HG03175 (cell line): ENCODE results near the gene SUSD4.
"Not testable (repeated sequence)": the region's sequence is repeated elsewhere in the genome, so short reads cannot be mapped to it uniquely, and the experiment has no call there.

Source experiments
- ATAC-seq: cut with Tn5 transposase; IDR thresholded peaks from one replicate; pipeline ENCODE4 v1.9.1; 2021; ENCODE audit warnings: mild to moderate bottlenecking, moderate library complexity; ENCODE audit not compliant: unreplicated experiment

SUSD4 gene

DNA sequence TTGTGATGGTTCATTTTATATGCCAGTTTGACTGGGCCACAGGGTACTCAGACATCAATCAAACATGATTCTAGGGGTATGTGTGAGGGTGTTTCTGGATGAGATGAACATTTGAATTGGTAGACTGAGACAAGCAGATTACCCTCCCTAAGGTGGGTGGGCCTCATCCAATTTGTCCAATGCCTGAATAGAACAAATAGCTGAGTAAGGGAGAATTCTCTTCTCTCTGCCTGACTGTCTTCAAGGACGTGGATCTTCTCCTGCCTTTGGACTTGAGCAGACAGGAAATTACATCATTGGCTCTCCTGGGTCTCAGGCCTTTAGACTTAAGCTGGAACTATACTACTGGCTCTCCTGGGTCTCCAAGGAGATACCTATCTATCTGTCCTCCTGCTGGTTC is 64.4 kb downstream of the SUSD4 start:
- ATAC-seq = no peak

DNA sequence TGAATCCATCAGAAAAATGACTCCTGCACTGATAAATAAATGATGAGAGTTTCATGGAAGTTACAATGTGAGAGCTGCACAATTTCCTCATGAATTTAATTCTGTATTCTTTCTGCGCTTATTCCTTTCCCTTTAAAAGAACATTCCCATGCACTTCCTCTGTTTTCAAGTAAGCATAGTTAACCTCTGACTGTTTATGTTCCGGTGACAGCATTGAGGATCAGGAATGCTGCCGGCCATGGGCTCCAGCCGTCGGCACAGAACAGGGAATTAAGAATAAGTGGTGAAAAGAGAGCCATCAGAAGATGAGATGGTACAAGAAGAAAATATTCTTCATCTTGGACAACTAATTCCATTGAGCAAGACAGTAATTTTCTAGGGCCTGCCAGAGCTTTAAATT is 65.3 kb downstream of the SUSD4 start:
- no peak for ATAC-seq

DNA sequence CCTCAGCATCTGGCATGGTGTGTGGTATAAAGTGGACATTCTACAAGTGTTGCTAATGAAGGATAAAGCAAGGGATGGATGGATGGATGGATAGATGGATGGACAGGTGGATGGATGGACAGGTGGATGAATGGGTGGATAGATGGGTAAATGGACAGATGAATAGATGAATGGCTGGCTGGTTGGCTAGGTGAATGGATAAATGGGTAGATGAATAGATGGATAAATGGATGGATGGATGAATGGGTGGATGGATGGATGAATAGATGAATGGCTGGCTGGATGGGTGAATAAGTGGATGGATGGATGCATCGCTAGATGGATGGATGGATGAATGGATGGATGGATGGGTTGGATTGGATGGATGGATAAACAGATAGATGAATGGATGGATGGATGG is 66.2 kb downstream of the SUSD4 start:
- no peak for ATAC-seq

DNA sequence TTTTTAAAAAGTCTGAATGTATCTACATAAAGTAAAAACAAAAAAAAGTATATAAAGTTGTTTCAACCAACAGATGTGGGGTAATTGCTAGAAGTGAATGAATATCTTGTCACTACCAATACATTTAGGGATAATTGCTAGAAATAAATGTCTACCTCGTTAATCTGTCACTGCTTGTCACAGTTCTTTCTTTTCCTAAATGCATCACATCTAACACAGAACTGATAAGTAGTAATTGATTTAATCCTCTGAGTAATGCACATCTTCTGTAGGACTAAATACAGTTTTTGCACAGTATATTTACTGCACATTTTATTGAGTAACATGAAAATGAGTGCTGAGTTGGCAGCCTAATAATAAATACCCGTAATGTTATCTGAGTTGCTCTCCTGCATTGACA is 72.2 kb downstream of the SUSD4 start:
- no peak for ATAC-seq

DNA sequence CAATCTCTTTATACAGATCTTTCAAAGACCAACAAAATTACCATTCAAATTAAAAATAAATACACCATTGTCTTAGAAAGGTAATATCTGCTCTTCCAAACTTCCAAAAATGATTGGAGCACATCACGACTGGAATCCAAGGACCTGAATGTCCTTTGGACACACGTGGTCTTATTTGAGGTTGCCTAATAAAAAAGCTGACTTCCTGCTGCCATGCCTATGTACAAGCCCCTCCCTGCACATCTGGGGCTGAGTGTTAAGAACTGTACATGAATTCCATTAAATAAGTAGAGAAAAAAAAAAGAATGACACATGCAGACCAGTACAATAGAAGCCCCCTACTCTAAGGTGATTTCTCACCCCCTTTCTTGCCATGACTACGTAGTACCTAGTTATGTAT is 73.6 kb downstream of the SUSD4 start:
- no peak for ATAC-seq

DNA sequence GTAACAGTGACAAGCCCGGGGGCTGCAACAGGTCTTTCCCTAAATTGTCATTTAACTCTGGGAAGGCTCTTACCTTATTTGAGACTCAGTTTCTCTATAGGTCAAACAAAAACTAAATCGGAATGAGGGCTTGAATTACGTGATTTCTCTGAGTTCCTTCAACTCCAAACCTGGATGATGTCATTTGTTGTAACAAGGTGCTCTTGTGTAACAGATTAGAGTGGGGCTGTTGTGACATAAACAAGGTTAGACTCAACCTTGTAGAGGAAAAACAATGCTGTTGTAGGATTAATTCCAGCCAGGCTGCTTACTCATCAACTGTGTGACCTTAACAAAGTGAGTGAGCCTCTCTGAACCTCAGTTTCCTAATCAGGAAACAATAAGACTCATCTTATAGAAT is 74.4 kb downstream of the SUSD4 start:
- no peak for ATAC-seq

DNA sequence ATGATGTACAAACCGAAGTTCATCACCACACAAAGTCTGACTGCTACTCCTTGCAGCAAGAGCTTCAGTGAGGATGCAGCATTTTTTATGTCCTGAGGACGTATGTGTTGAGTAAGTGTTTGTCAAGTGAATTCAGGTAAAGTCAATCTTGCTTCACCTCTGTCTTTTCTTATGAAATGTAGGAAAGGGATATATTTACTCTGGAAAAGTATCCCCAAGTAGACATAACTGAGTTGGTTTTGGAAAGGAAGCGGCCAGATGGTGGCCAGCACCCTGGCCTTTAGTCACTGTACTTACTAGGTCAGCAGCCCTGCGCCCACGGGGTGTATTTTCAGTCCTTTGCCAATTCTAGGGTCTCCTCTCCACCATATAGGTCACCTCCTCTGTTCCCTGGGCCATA is 75.2 kb downstream of the SUSD4 start:
- ATAC-seq = no peak

DNA sequence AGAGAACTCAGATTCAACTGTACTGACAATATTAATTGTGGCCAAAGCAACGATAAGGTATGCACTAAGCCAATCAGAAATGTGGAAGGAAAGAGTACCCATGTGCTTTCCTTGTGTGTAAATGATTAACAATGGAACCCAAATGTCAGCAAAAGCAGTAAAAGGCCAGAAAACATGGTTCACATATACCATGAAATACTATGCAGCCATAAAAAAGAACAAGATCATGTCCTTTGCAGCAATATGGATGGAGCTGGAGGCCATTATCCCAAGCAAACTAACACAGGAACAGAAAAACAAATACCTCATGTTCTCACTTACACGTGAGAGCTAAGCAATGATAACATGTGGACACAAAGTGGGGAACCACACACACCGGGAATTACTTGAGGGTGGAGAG is 78.5 kb downstream of the SUSD4 start:
- no peak for ATAC-seq

DNA sequence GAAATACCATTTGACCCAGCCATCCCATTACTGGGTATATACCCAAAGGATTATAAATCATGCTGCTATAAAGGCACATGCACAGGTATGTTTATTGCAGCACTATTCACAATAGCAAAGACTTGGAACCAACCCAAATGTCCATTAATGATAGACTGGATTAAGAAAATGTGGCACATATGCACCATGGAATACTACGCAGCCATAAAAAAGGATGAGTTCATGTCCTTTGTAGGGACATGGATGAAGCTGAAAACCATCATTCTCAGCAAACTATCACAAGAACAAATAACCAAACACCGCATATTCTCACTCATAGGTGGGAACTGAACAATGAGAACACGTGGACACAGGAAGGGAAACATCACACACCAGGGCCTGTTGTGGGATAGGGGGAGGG is 80.3 kb downstream of the SUSD4 start:
- not testable (repeated sequence) for ATAC-seq

DNA sequence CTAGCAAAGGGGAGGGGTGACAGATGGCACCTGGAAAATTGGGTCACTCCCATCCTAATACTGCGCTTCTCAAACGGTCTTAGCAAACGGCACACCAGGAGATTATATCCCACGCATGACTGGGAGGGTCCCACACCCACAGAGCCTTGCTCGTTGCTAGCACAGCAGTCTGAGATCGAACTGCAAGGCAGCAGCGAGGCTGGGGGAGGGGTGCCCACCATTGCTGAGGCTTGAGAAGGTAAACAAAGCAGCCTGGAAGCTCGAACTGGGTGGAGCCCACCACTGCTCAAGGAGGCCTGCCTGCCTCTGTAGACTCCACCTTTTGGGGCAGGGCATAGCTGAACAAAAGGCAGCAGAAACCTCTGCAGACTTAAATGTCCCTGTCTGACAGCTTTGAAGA is 85.7 kb downstream of the SUSD4 start:
- not testable (repeated sequence) for ATAC-seq

DNA sequence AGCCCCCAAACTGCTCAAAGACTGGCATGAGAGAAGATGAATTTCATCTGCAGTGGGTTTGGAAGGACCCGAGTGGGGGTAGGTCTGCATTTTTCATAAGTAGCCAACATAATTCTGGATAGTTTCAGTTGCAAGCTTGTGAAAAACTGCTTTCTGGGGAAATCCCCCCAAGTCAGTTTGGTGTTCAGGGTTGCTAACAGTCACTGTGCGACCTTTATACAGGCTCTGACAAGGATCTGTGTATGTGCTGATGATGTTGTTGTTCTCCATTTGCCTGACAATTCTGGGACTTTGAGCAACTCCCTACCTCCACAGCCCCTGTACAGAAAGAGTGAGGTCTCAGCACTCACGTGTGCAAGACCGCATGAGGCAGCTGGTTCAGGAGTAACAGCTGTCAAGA is 87.9 kb downstream of the SUSD4 start:
- no peak for ATAC-seq

DNA sequence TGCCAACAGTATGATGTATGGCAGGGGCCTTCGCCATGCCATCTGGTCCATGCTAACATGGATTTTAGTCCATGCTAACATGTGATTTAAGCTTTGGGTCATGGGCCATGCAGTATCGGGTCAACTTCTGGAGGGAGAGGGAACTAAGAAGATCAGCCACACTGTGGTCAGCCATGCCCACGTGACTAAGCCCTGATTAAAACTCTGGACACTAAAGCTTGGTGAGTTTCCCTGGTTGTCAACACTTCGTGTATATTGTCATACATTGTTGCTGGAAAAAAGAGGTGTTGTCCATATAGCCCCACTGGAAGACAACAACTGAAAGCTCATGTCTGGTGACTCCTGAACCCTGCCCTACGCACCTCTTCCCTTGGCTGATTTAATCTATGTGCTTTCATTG is 90.5 kb downstream of the SUSD4 start:
- ATAC-seq = no peak

DNA sequence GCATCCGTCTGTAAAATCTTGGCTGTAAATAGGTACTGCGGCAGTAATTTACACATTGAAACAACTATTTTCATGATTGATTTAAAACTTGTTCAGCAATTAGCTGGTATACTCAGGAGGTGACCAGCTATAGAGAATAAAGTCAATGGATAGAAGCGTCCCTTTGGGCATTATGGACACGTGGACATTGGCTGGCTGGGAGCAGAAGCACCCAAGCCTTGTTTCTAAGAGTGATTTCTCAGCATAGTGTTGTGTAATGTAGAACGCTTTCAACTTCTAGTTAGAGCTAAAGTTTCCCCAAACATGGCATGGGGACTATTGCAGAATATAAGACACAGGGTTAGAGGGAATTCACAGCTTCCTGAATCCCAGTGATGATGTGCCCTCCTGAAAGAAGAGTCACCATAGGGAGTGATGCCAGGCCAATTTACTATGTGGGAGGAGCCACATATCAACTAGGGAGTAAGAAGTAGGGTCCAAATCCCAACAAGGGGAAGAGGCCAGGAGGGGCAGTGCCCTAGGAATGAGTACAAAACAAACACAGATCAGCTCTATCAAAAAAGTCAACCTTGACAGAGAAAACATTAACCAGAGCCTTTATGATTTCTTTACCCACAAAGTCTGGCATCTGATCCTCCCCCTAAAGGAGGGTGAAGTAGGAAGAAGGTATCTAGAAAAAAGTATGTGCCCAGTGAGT is 92.7 kb downstream of the SUSD4 start:
- no peak for ATAC-seq

DNA sequence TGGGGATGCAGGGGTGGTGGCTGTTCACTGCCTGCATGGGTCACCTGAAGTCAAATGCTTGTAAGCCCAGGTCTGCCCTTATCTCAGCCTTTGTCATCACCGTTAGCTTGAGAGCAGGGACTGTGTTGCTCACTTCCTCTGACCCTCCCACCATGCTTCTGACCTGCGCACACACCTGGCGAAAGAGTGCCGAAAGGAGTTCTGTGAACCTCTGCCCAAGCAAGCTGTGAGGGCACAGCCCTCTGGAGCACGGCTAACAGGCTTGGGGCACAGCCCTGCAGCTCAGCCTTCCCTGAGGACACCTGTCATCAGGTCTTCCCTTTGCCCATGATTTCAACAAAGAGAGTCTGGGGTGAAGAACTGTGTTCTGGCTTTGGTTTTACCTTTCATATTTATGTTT is 93.8 kb downstream of the SUSD4 start:
- no peak for ATAC-seq

DNA sequence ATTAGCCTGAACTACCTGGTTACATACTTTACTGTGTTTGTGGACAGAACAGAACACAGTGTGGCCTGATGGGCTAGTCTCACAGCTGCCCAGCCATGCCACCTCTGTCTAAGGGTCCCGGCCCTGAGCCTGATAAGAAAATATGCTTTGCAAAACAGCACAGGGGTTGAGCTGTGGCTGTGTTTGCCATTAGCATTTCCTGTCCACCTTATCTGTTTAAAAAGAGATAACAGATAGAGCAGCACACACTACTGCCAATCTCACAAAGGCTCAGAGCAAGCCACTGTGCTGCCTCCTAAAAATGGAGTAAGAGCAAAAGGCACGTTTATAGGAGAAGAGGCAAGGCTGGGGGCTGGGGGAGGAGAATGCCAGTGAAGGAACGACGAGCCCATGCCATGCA is 95.0 kb downstream of the SUSD4 start:
- ATAC-seq = no peak

DNA sequence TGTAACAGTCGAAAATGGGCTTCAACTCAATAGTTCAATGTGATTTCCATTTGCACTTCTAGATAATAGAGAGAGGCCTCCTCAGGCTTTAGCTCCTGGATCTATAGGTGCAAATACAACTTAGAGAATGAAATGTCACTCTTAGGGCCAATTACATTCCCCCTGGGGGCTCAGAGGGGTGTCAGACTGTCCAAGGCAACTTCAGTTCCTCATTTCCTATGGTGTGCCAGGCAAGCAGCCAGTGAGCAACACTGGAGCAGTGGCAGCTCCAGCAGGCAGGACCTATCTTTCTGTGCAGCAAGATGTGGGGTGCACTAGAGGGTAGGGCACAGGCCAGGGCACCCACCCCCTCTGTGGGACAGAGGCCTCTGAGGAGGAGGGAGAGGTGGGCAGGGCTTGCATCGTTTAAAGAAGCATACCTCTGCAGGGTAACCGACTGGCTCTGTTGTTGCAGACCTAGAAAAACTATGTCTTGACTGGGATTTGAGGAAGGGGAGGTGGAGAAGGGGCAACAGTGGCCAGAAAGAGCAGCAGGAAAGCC is 97.3 kb downstream of the SUSD4 start:
- no peak for ATAC-seq

DNA sequence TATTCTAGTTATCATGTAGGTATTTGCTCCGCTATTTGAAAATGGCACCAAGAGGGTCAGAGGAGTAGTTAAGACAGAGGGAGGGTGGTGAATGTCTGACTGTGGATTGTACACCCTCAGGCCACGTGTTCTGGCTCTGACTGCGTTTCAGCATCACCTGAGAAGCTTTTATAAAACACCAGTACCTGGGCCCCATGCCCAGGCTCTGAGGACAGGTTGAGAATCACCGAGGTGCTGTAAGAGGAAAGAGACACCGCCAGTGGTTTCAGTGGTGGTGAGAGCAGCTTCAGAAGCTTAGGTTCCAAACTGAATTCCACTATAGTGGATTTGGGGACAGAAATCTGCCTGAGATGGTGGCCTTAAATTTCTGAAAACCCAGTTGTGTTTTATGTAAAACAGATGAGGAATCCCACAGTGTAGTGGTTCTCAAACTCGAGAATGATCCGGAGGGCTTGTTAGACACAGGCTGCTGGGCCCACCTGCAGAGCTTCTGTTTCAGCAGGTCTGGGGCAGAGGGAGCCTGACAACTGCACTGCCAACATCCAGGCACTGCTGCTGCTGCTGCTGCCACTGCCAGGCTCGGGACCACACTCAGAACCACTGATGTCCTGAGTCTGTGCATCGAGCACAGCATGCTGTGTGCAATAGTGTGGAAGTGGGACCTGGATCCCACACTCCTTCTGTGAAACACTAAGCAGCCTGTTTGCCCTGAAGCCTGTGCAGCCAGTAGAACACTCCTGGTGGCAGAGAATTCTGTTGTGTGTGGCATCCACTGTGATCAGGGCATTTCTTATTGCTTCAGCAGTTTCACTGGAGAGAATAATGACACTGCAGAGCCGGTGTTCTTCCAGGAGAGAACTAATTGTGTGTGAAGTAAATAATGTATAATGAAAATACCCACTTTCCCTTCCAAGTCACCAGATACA is 98.7 kb downstream of the SUSD4 start:
- ATAC-seq = no peak

DNA sequence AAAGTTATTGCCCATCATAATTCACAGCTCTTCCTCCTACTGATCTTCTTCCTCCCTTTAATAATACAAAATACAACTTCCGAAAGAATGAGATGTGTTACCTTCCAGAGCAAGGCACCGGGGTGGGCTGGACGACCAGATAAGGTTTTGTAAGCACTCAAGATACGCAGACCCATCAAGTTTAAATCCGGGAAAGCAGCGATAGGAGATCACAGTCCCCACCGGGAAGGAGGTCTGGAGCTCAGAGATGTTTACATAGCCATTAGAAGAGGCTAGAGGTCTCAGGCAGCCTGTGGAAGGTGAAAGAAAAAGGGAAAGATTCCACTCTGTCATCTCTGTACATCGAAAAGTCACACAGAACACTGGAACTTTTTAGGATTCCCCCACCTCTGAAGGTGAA is 99.4 kb downstream of the SUSD4 start:
- no peak for ATAC-seq

DNA sequence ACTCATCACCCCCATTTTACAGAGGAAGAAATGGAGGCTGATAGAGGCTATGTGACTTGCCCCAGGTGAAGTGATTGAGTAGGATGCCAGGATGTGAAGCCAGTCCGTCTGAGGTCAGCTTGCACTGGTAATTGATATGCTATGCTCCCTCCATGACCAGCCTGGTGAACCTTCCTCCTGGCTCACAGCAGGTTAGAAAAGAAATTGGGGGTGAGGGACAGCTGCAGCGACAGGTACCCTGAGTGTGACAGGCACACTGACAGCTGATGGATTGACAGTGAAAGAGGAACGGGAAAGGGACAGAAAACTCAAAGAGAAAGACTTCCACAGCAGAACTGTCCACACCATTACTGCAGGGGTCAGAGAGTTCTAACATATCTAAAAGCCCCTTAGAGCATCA is 102.1 kb downstream of the SUSD4 start:
- no peak for ATAC-seq

DNA sequence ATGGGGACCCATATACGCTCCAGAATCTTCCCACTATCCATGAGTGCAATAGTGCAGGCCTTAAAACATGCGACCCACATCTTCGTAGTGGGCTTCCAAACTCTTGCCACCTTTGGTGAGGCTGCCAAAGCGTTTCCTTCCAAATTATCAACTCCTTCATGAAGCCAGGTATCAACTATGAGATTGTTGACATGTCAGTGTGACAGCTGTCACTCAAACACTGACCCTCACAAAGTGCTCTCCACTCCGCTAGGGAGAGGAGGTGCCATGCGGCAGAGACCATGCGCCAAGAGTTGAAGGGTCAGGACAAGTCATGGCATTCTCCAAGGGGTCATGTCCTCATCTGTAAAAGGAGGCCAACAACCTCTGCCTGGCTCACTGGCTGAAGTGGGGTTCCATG is 103.3 kb downstream of the SUSD4 start:
- no peak for ATAC-seq

DNA sequence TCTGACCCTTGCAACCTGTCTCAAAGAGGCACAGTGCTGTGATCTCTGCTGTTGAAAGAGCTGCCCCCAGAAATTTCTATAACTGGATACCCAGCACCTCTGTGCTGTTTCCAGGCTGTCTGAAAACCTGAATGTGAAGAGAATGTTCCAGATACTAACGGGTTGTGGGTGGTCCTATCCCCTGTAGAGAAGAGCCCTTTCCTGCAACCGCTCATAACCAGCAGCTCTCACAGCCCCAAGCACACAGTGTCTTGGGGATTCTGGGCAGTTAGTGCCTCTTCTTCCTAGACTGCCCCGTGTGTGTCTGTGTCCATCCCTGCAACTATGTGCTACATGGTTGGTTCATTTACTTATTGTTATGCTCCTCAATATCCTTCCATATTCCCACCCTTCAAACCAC is 104.5 kb downstream of the SUSD4 start:
- ATAC-seq = no peak

DNA sequence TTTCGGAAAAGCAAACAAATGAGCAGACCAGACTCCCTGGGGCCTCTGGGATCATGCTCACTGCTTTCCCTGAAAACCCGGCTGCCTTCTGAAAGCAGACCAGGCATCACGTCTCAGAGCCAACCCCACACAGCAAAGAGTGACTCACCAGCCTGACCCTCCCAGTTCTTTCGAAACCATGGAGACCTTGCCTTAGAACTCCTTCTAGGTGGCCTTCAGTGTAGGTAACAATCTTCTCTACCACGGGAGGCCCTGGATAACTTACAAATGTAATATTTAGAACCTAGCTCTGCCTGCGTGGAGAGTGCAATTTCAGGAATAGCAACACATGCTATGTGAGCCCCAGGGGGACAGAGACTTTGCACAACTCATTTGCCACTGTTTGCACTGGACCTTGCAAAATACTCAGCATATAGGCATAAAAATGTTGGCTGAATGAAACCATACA is 105.2 kb downstream of the SUSD4 start:
- no peak for ATAC-seq
